Effector memory CD4-positive, alpha-beta T cell (primary cell): ENCODE results near the gene PDK2.

Experiments
- DNase-seq, 3 donors: peaks; one replicate each; pipeline ENCODE4 v3.0.0-alpha.2; 2020
- H3K27ac ChIP-seq: 2 replicates; pipeline ENCODE4 v1.7.0; 2013; ENCODE audit warnings: mild to moderate bottlenecking, low read length, moderate library complexity; ENCODE audit not compliant: insufficient read depth, poor library complexity, severe bottlenecking
- H3K27me3 ChIP-seq: replicated peaks from 2 replicates; pipeline ENCODE4 v1.7.0; 2013; ENCODE audit warnings: mild to moderate bottlenecking, low read length; ENCODE audit not compliant: insufficient read depth, control insufficient read depth, poor library complexity, severe bottlenecking
- H3K36me3 ChIP-seq: 2 replicates; pipeline ENCODE4 v1.7.0; 2013; ENCODE audit warnings: mild to moderate bottlenecking, low read length, moderate library complexity; ENCODE audit not compliant: control insufficient read depth, insufficient read depth
- H3K4me1 ChIP-seq: 2 replicates; pipeline ENCODE4 v1.7.0; 2013; ENCODE audit warnings: low read length, mild to moderate bottlenecking; ENCODE audit not compliant: control insufficient read depth, insufficient read depth, poor library complexity, severe bottlenecking
- H3K4me3 ChIP-seq: 2 replicates; pipeline ENCODE4 v1.7.0; 2013; ENCODE audit warnings: low read length, low read depth, mild to moderate bottlenecking; ENCODE audit not compliant: insufficient read depth, poor library complexity, severe bottlenecking
- H3K9me3 ChIP-seq: 2 replicates; pipeline ENCODE4 v1.7.0; 2013; ENCODE audit warnings: mild to moderate bottlenecking, low read length, moderate library complexity; ENCODE audit not compliant: control insufficient read depth

The PDK2 gene

DNA sequence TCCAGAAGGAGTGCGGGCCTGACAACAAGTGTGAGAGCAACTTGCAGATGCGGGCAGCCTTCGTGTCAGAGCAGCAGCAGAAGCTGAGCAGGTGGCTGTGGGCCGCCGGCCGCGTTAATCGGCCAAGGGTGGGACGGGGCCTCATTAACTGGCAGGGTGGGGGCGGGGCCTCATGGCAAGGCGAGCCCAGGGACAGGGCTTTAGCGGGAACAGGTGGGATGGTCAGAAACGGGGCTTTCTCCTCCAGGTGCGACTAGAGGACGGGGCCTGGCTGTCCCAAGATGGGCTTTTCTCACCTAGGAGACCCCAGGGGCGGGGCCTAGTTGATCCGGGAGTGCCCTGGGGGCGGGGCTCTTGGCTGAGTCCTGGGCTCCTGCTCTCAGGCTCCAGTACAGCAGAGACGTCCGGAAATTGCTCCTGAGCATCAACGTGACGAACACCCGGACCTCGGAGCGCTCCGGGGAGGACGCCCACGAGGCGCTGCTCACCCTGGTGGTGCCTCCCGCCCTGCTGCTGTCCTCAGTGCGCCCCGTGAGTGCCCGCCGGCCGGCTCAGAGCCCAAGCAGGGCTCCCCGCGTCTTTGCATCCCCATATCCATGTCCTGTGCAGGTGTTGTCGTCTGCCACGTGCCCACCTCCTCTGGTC is 18.4 kb upstream of the PDK2 start:
- DNase-seq, result no peak
- Histone ChIP-seq H3K4me1 (no peaks in the 10 kb centered on the region), H3K36me3 (peaks cover 12% of the 10 kb centered on the region), H3K27me3 (no peaks in the 10 kb centered on the region), H3K4me3 (no peak overlapping the region), H3K9me3 (no peaks in the 10 kb centered on the region), H3K27ac (no peak overlapping the region)

DNA sequence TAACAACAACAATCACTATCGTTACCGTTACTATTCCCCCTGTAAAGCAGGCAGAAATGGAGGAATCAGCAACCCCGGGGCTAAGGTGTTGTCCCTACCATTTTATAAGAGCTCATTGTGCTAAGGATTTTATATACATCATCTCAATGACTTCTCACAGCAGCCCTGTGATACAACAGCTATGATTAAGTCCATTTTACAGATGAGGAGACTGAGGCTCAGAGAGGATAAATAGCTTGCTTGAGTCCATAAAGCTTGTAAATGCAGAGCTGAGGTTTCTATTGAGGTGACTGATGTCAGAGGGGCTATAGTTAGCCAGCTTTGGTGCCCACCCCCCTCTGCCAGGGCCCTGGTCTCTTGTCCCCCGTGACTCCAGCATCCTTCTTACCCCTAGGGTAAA is 16.7 kb upstream of the PDK2 start:
- Histone ChIP-seq H3K27ac (no peak overlapping the region), H3K27me3 (no peaks in the 10 kb centered on the region), H3K4me3 (no peak overlapping the region), H3K4me1 (no peaks in the 10 kb centered on the region), H3K36me3 (peaks cover 12% of the 10 kb centered on the region), H3K9me3 (no peaks in the 10 kb centered on the region)
- no peak for DNase-seq

DNA sequence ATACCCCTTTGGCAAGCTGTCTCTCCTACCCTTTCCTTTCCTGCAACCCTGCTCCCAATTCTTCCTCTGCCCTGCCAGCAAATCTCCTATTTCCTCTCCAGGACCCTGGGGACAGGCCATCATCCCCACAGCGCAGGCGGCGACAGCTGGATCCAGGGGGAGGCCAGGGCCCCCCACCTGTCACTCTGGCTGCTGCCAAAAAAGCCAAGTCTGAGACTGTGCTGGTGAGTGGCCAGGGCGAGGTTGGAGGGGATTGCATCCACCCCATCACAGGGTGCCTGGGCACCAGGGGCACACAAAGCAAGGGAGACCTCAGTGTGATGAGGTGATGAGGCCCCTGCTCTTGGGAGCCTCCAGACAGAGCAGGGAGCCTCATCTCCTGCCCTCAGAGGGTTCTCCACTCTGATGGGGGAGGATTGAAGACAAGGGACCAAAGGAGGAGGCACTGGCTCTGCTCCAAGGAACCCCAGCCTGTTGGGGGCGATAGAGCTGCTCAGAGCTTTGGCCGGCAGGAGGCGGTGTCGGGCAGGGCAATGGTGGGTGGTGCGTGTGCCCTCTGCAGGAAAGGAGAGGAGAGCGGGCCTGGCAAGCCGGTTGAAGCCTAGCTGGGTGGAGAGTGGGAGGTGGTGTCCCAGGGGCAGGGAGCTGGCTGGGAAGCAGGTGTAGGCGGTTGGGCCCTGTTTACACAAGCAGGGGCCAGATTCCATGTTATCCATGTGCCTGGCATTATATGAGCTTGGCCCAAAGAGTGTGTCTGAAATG is 15.6 kb upstream of the PDK2 start:
- H3K4me3 ChIP-seq, result no peak overlapping the region
- no peaks in the 10 kb centered on the region for H3K4me1 ChIP-seq
- no peaks in the 10 kb centered on the region for H3K9me3 ChIP-seq
- H3K36me3 ChIP-seq, result peaks cover 12% of the 10 kb centered on the region
- no peak for DNase-seq
- no peak overlapping the region for H3K27ac ChIP-seq
- H3K27me3 ChIP-seq, result no peaks in the 10 kb centered on the region

DNA sequence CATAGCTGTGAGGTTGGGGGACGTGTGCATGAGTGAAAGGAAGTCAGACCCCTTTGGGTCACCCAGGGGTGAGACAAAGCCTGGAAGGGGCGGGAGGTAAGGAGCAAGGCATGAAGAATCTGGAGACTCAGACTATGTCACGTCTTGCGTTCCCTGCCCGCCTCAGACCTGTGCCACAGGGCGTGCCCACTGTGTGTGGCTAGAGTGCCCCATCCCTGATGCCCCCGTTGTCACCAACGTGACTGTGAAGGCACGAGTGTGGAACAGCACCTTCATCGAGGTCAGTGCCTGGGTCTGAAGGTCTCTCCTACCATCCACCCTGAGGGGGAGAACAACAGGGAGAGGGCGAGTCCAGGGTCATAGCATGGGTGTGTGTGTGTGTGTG is 15.1 kb upstream of the PDK2 start:
- H3K36me3 ChIP-seq, result peaks cover 12% of the 10 kb centered on the region
- no peak overlapping the region for H3K4me3 ChIP-seq
- H3K27ac ChIP-seq, result no peak overlapping the region
- H3K27me3 ChIP-seq, result no peaks in the 10 kb centered on the region
- no peak for DNase-seq
- H3K9me3 ChIP-seq, result no peaks in the 10 kb centered on the region
- no peaks in the 10 kb centered on the region for H3K4me1 ChIP-seq

DNA sequence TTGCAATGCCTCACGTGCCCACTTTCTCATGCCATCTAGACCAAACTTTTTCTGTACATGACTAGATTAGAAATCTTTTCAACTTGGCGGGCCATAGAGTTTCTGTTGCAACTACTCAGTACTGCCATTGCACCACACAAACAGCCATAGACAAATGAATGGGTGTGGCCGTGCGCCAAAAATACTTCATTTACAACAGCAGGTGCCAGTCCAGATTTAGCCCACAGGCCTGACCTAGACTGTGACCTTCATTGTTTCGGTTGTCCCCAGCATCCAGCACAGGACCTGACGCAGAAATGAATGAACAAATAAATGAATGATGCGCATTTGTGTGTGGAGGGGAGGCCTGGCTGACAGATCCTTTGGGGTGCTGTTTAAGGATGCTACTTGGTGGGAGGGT is 14.3 kb upstream of the PDK2 start:
- H3K4me3 ChIP-seq, result no peak overlapping the region
- no peaks in the 10 kb centered on the region for H3K4me1 ChIP-seq
- DNase-seq, result no peak
- peaks cover 12% of the 10 kb centered on the region for H3K36me3 ChIP-seq
- H3K9me3 ChIP-seq, result no peaks in the 10 kb centered on the region
- no peak overlapping the region for H3K27ac ChIP-seq
- no peaks in the 10 kb centered on the region for H3K27me3 ChIP-seq

DNA sequence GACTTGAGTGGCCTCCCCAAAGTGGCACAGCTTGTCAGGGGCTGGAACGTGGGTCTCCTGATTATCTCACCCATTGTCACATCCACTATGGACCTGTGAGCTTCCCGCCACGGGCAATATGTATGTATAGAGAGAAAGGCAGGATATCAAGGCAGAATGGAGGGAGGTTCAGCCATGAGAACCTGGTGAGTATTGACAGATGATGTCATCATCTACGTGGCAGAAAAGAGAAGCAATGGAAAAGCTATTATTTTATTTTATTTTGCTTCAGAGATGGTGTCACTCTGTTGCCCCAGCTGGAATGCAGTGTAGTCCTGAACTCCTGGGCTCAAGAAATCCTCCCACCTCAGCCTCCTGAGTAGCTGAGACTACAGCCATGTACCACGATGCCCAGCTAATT is 13.4 kb upstream of the PDK2 start:
- H3K4me1 ChIP-seq, result no peaks in the 10 kb centered on the region
- H3K27ac ChIP-seq, result no peak overlapping the region
- no peak for DNase-seq
- H3K27me3 ChIP-seq, result no peaks in the 10 kb centered on the region
- H3K9me3 ChIP-seq, result no peaks in the 10 kb centered on the region
- H3K4me3 ChIP-seq, result no peak overlapping the region
- H3K36me3 ChIP-seq, result peaks cover 12% of the 10 kb centered on the region

DNA sequence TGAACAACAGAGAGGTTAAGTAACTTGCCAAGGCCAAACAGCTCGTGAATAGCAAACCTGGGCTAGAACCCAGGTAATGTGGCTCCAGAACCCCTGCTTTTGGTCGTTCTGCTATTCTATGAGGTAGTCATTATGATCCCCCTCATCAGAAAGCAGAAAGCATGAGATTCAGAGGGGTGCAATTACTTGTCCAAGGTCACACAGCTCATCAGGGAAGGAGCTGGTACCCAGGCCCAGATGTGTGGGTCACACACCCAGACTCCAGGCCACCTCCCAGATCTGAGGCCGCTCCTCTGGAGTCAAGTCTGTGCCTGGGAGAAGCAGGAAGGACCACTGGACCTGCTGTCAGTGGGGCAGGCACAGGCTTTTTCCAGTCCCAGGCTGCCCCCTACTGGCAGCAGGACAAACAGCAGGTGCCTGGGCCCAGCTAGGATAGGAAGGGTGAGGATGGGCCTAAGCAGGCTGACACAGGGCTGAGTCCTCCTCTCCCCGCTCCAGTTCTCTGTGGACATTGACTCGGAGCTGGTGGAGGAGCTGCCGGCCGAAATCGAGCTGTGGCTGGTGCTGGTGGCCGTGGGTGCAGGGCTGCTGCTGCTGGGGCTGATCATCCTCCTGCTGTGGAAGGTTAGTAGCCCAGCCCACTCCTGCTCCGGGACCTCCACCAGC is 7.8 kb upstream of the PDK2 start:
- no peaks in the 10 kb centered on the region for H3K36me3 ChIP-seq
- no peaks in the 10 kb centered on the region for H3K27me3 ChIP-seq
- DNase-seq, result peak; percentile 47 to 62 (median 51)
- no peaks in the 10 kb centered on the region for H3K4me1 ChIP-seq
- H3K4me3 ChIP-seq, result no peak overlapping the region
- H3K27ac ChIP-seq, result no peak overlapping the region
- no peaks in the 10 kb centered on the region for H3K9me3 ChIP-seq

DNA sequence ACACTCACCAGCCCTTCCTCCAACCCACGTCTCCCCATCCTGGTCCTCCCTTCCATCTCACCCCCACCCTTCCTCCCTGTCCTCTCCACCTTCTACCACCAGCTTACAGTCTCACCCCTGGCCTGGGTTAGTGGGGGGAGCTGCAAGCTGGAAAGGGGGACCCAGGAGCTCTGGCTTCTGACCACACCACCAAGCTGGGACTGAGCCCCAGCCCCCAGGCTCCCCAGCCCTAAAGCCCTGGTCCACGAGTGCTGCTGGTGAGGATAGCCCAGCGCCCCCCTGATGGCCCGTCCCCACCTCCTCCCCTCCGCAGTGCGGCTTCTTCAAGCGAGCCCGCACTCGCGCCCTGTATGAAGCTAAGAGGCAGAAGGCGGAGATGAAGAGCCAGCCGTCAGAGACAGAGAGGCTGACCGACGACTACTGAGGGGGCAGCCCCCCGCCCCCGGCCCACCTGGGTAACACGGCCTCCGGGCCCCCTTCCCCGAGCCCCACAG is 7.2 kb upstream of the PDK2 start:
- H3K36me3 ChIP-seq, result no peaks in the 10 kb centered on the region
- H3K9me3 ChIP-seq, result no peaks in the 10 kb centered on the region
- no peaks in the 10 kb centered on the region for H3K27me3 ChIP-seq
- no peak overlapping the region for H3K27ac ChIP-seq
- no peak overlapping the region for H3K4me3 ChIP-seq
- no peaks in the 10 kb centered on the region for H3K4me1 ChIP-seq
- DNase-seq, result no peak

DNA sequence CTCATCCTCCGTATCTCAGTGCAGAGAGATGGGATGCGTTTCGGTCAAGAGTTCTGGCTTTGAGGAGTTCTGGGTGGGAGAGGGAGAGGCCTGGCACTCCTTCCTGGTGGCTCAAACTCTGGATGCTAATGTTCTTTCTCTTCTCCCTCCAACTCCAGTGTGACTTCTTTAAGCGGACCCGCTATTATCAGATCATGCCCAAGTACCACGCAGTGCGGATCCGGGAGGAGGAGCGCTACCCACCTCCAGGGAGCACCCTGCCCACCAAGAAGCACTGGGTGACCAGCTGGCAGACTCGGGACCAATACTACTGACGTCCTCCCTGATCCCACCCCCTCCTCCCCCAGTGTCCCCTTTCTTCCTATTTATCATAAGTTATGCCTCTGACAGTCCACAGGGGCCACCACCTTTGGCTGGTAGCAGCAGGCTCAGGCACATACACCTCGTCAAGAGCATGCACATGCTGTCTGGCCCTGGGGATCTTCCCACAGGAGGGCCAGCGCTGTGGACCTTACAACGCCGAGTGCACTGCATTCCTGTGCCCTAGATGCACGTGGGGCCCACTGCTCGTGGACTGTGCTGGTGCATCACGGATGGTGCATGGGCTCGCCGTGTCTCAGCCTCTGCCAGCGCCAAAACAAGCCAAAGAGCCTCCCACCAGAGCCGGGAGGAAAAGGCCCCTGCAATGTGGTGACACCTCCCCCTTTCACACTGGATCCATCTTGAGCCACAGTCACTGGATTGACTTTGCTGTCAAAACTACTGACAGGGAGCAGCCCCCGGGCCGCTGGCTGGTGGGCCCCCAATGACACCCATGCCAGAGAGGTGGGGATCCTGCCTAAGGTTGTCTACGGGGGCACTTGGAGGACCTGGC is 6.0 kb upstream of the PDK2 start:
- Histone ChIP-seq H3K4me3 (no peak overlapping the region), H3K27me3 (no peaks in the 10 kb centered on the region), H3K4me1 (no peaks in the 10 kb centered on the region), H3K27ac (no peak overlapping the region), H3K9me3 (no peaks in the 10 kb centered on the region), H3K36me3 (no peaks in the 10 kb centered on the region)
- DNase-seq, result no peak
